Measurements from ENCODE around the gene FBXO28. TPM values are rescaled to one million over a fixed set of nuclear protein-coding genes. Genes with fewer than 3 reads are reported as not detected.

The FBXO28 gene
- total RNA-seq, 1 donor from 2014 or later, result 46.6 TPM

DNA sequence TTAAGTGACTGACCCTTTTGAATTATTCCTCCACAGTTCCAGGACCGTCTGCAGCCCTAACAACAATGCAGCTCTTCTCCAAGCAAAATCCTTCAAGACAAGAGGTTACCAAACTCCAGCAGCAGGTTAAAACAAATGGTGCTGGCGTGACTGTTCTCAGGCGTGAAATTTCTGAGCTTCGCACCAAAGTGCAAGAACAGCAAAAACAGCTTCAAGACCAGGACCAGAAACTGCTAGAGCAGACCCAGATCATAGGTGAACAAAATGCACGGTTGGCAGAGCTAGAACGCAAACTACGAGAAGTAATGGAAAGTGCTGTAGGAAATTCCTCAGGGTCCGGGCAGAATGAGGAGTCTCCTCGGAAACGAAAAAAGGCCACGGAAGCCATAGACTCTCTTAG lies 43.4 kb downstream of the FBXO28 start:
- no peak for DNase-seq (ENCODE audit: low read depth, low spot score)

DNA sequence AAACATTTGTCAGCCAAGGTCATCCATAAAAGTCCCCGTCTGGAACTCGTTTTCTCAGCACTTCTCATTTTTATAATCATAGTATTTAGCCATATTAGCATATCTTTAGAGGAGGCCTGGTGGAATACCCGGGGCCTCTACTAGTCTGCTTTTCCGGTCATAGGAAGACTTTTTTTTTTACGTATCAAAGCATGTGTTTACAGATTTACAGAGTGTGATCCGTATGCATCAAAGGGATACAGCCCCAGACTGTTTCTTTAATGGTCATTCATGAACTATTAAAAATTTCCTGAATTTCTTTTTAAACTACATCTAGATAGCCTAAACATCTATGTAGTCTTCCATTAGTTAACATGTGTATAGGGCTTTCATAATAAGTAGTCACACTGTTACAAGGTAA lies 45.6 kb downstream of the FBXO28 start:
- DNase-seq (ENCODE audit: low read depth, low spot score), result no peak

DNA sequence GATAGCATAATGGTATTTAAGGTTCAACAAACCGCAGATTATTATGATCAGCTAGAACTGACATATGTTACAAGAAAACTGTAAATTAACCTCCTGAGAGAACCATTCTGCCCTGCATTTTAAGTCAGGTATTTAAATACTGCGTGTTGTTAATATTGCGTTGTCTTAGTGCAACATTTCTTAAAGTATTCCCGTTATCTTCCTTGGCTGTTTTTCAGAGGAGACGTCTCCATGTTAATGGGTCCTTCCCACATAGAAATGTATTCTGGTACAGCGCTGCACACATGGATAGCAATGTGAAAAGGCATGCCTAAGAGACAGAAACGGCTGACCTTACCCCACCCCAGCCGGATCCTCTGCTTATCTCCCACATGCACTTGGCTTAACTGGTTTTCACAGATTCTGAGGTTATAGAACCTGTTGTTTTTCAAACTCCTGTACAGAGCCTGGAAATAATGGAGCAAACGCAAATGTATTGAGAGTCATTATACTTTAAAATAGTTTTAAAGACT lies 46.3 kb downstream of the FBXO28 start:
- DNase-seq (ENCODE audit: low read depth, low spot score), result no peak

DNA sequence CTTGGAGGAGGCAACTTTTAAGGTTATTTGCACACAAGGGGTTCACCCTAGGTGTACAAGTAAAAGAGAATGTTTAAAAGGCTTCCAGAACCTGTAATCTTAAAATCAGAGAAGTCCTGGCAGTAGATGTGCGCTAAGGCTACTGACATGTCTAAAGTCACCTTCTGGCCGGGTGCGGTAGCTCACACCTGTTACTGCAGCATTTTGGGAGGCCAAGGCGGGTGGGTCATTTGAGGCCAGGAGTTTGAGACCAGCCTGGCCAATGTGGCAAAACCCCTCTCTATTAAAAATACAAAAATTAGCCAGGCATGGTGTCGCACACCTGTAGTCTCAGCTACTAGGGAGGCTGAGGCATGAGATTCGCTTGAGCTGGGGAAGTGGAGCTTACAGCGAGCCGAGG lies 48.9 kb downstream of the FBXO28 start:
- DNase-seq (ENCODE audit: low read depth, low spot score), result no peak

DNA sequence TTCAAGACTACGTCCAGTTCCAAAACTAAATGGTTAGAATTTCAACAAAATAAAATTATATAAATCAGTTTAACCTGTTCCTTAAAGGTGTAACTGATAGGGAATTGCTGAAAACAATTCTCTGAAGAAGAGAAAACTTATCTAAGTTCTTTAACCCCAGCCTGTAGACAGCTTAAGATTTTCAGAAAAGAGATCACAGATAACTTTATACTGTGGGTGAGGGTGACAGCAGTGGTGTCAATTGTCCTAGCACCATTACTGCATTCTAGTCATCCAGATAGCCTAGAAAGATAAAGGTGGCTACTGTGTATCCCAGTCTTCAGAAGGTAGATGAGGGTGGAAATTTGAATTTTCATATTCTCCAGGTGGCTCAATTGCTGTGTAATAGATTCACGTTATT lies 49.4 kb downstream of the FBXO28 start:
- DNase-seq (ENCODE audit: low read depth, low spot score), result no peak

DNA sequence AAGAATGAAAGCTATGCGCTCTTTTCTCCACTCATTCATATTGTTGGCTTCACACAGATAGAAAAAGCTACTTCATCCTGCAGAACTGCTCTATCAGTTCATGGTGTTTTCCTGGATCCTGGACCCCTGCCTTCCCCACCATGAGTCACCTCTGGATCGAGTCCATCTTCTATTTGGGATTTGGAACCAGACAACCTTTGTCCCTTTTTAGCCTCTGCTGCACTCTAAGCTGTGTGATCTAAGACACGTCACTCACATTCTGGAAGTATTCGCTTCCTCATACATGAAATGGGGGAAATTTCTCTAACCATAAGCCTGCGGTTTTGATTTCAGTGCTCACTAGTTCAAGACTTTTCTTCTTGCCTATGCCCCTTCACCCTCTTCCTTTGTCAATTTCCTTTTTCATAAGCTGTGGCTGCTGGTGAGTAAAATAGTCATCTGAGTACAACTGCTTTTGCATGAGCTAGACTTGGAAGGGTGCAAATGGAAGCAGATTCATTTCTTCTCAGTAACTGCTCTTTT lies 55.0 kb downstream of the FBXO28 start:
- peak; percentile 68 for DNase-seq (ENCODE audit: low read depth, low spot score)

DNA sequence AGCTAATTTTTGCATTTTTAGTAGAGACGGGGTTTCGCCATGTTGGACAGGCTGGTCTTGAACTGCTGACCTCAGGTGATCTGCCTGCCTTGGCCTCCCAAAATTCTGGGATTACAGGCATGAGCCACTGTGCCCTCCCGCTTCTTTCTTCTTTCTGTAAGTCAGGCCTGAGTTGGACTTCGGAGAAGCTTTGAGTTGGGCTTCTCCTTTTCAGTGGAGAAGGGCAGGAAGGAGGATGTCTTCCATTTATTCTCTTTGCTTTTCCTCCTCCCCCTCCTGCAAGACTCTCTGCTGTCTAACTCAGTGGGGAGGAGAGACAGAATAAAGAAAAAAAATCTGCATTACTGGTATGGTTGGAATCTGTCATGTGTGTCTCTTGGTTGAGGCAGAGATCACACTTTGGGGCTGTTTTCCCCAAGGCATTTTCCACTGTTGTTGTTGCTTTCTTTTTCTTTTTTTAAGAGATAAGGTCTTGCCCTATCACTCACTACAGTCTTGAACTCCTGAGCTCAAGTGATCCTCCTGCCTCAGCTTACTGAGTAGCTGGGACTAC lies 55.9 kb downstream of the FBXO28 start:
- DNase-seq (ENCODE audit: low read depth, low spot score), result no peak

DNA sequence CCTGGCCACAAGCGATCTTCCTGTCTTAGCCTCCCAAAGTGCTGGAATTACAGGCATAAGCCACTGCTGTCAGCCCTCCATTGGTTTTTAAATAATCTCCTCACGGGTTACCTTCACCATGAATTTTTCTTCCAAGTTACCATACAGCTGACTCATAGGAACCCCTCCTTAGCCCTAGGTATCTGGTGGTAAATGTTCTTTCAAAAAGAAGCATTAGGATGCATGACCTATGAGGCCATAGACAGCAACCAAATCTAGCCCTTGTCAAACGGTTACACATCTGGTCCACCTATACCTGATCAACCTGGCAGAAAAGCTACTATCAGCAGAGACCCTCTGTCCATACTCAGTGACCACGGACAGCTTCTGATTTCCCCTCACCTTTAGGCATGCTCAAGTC lies 56.4 kb downstream of the FBXO28 start:
- DNase-seq (ENCODE audit: low read depth, low spot score), result no peak

DNA sequence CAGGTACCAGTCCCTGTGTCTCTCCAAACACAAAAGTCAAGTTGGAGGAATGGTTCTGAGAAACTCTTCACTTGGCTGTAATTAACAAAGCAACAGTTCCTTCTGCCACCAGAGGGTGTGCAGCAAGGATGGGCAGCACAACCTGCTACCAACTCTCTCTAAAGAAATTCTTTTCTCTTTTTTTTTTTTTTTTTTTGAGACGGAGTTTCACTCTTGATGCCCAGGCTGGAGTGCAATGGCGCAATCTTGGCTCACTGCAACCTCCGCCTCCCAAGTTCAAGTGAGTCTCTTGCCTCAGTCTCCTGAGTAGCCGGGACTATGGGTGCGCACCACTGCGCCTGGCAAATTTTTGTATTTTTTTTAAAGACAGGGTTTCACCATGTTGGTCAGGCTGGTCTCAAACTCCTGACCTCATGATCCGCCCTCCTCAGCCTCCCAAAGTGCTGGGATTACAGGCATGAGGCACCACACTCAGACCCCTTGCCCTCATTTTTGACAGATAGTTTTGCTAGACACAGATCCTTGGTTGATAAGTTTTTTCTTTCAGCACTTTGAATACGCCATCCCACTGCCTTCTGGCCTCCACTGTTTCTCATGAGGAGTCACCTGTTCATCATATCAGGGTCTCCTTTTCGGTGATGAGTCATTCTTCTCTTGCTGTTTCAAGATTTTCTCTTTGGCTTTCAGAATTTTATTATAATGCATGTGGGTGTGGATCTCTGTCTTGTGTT lies 57.0 kb downstream of the FBXO28 start:
- no peak for DNase-seq (ENCODE audit: low read depth, low spot score)

DNA sequence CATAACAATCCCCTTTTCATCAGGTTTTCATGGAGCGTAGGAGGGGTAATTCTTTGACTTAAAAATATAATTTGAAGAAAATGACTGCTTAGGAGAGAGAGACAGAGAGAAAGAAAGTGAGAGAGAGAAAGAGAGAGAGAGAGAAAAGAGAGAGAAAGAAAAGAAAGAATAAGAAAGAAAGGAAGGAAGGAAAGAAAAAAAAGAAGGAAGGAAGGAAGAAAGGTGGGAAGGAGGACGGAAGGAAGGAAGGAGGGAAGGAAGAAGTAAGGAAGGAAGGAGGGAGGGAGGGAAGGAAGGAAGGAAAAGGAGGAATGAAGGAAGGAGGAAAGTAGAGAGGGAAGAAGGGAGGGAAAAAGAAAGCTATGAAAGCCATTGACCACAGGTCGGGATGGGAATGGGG lies 58.3 kb downstream of the FBXO28 start:
- DNase-seq (ENCODE audit: low read depth, low spot score), result no peak

DNA sequence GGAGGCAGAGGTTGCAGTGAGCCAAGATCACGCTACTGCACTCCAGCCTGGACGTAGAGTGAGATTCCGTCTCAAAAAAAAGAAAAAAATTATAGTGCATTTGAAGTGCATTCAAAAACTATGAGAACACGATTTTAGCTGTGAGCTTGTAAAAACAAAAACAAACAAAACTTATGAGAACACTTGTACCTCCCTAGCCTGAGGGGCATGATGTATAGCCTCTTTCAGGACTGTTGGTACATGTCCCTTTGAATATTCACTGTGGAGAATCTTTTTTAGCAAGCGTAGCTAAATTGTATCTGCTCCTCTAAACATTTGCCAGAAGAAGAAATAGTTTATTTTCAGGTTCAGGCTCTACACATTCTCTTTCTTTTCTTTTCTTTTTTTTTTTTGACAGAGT lies 59.6 kb downstream of the FBXO28 start:
- no peak for DNase-seq (ENCODE audit: low read depth, low spot score)

DNA sequence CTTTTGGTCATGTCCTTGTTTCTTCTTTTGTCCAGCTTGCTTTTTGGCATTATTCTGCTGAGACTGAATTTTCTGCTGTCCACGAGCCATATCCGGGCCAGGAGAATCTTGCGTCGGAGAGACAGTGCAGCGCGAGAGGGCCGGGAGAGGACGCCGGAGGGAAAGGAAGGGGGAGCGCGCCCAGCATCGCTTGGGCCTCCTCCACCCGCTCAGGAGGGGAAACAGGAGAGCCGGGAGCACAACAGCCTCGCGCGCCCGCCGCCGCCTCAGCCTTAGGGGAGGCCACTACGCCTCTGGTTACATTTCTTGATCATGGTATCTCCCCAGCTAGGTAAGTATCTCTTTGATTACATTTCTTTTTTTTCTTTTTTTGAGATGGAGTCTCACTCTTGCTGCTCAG lies 61.7 kb downstream of the FBXO28 start:
- no peak for DNase-seq (ENCODE audit: low read depth, low spot score)

DNA sequence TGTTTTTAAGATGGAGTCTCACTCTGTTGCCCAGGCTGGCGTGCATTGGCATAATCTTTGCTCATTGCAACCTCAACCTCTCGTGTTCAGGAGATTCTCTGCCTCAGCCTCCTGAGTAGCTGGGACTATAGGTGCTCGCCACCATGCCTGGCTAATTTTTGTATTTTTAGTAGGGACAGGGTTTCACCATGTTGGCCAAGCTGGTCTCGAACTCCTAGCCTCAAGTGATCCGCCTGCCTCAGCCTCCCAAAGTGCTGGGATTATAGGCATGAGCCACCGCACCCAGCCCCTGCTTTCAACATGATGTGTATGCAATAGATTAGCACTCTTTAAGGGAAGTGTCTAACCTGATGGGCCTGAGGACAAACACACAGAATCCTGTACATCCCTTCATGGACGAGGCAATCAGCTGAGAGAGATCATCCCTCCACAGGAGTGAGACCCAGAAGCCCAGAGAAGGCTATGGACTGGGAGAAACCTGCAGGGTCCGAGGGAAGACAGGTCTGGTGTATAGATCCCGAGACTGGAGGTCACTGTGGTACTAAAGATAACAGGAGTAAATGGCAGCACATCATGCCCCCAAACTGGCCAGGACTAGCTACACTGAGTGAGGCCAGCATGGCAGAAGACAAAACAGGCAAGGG lies 63.6 kb downstream of the FBXO28 start:
- no peak for DNase-seq (ENCODE audit: low read depth, low spot score)

DNA sequence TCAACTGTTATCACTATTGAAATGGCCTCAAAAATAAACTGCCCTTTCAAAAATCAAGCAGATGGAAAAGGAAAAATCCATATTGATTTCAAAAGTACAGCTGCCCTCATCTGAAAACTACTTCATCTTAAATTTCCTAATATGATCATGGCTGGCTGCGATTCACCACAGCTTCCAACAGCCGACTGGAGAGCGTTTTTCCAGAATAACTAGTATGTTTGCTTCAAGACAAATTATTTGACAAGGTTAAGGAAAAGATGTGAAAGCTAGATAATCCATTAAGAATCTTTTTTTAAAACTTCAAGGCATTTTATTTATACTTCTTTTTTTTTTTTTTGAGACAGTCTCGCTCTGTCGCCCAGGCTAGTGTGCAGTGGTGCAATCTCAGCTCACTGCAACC lies 65.0 kb downstream of the FBXO28 start:
- DNase-seq (ENCODE audit: low read depth, low spot score), result no peak

DNA sequence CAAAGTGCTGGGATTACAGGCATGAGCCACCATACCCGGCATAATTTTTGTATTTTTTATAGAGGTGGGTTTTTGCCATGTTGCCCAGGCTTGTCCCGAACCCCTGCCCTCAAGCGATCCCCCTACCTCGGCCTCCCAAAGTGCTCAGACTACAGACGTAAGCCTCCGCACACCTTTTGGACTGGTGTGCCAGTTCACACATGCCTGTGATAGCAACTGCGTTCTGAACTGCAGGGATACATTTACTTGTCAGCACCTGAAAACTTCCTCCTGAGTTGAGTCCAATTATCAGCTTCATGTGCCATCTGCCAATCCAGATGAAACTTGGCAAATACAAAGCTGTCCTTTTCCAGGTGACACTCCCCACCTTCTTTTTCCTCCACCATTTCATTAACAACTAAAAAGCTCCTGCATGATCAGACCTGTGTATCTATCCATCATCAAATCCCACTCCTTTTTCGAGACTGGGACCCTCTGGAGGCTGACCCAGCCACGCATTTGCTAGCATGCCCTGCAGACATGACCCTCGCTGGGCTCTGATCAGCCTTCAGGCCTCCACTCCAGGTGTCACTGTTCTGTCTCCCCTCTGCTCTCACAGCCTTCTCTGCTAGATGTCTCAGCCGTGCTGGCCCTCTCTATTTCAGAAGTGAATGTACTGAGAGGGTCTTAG lies 67.0 kb downstream of the FBXO28 start:
- DNase-seq (ENCODE audit: low read depth, low spot score), result no peak

DNA sequence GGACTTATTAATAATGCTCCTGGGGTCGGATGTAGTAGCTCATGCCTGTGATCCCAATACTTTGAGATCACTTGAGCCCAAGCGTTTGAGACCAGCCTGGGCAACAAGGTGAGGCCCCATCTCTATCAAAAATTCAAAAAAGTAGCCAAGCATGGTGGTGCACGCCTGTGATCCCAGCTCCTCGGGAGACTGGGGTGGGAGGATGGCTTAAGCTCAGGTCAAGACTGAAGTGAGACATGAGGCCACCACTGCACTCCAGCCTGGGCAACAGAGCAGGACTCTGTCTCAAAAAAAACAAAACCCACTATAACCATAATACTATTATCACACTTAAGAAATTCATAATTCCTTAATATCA lies 67.5 kb downstream of the FBXO28 start:
- DNase-seq (ENCODE audit: low read depth, low spot score), result no peak

DNA sequence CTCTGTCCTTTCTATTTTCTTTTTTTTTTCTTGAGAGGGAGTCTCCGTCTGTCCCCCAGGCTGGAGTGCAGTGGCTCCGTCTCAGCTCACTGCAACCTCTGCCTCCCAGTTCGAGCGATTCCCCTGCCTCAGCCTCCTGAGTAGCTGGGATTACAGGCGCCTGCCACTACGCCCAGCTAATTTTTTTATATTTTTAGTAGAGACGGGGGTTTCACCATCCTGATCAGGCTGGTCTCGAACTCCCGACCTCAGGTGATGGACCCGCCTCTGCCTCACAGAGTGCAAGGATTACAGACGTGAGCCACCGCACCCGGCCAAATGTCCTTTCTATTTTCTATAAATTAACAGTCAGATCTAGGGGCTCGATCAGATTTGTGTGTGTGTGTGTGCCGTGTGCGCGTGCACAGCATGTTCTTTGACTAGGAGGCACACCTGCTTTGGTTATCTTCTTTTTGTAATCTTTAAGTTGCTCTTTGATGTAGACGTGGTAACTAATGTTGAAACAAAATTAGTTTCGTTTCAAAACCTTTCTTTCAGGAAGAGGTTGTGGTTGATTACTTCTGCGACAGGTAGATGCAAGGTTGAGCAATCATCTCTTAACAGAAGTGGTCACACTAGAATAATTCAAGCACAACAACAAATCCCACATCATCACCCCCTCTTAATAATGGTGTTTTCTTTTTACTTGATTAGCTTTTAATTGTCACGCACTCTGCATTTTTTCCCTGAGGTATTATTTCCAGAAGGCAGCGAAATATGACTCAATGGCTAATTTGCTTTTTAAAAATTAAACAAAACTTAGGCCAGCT lies 68.3 kb downstream of the FBXO28 start:
- no peak for DNase-seq (ENCODE audit: low read depth, low spot score)

DNA sequence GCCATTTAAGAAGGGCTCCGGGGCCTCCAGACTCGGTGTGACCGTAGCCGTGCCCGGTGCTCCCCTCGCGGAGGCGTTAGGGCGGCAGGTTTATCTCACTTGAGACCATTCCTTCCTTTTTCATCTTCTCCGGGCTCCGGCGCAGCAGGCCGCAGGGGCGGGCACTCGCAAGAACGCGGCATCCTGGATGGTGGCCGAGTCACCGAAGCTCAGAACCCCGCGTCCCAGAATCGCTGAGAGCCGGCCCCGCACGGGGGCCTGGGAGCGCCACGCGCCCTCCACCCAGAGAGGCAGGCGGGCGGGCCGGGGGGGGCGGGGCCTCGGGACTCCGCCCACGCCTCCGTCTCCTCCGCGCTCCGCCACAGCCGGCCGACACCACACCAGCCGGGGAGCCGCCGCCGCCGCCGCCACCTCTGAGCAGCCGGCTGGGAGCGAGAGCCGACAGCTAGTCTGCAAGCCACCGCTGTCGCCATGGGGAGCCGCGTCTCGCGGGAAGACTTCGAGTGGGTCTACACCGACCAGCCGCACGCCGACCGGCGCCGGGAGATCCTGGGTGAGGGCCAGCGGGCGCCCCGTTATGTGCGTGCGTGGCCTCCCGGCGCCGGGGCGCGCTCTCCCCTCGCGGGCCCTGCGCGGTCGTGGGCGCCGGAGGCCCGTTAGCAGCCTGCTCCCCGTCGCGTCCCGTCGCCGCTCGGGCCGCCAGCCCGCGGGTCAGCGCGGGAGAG lies 69.1 kb downstream of the FBXO28 start, which contains the start of gene DEGS1:
DEGS1 (plus strand) TSS at position 375 of the 725 bp plus-strand sequence; CDS start at position 472, 97 bp downstream.
- peak; percentile 52 for DNase-seq (ENCODE audit: low read depth, low spot score)

DNA sequence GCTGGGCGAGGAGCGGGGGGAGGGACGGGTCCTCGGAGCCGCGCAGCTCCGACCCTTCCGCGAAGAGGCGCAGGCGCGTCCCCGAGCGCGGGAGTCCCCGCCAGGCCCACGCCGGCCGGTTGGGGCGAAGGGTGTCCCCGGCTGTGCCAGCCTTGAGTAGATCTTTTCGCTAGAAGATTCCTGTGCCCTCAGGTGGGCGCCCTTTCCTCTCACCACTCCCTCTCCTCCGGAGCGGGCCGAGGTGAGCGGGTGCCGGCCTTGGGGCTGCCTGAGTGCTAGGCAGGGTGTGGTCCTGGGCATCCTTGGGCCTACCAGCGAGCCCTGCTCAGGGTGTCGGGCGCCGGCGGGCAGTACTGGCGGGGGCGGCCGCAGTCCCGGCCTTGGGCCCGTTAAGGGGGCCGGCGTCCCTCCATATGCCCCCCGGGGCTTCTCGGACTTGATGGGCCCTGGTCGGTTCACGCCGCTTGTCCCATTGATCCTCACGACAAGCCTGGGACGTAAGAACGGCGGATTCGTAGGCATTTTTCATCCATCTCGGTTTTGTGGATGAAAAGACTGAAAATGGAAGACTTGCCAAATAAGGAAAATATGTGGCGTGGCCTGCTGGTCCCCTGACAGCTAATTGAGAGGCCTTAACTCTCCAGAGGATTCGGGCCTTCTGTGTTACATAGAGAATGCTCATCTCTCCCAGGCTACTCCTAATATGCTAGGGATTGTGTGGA lies 69.8 kb downstream of the FBXO28 start:
- no peak for DNase-seq (ENCODE audit: low read depth, low spot score)

DNA sequence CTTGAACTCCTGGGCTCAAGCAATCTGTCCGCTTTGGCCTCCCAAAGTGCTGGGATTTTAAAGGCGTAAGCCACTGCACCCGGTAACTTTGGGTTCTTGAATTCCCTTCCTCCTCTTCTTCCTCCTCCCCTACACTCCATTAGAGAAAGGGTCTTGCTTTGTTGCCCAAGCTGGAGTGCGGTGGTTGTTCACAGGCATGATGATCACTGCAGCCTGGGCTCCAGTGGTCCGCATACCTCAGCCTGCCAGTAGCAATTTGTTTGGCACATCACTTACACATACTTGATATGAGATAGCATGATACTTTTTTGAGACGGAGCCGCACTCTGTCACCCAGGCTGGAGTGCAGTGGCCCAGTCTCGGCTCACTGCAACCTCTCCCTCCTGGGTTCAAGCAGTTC lies 71.3 kb downstream of the FBXO28 start:
- no peak for DNase-seq (ENCODE audit: low read depth, low spot score)
